Fibroblast of the aortic adventitia (primary cell): Measurements from ENCODE around the gene CD9. TPM values are rescaled to one million over a fixed set of nuclear protein-coding genes. Genes with fewer than 3 reads are reported as not detected.

Experiments
- DNase-seq: peaks from one replicate; pipeline ENCODE4 v3.0.0-alpha.2; 2010; ENCODE audit warnings: low read depth
- H3K4me3 ChIP-seq: 2 replicates; pipeline ENCODE4 v1.5.1; 2011; ENCODE audit warnings: low read depth, mild to moderate bottlenecking, control low read depth, low read length, moderate library complexity
- small RNA-seq: library from RNA; depleted of rRNA; stranded (forward); fragments of <200 nt; gene quantifications from one replicate; pipeline ENCODE3, GENCODE V24; 2012
- total RNA-seq: library from RNA; depleted of rRNA; stranded (reverse); fragments of >200 nt; gene quantifications from 2 replicates; pipeline ENCODE4 v1.2.3, GENCODE V29; 2012; ENCODE audit warnings: low replicate concordance
- TF ChIP-seq, protein P1 (sequence below): IDR thresholded peaks from 2 replicates; pipeline ENCODE4 v1.5.1; 2011; ENCODE audit warnings: mild to moderate bottlenecking, low read length, control low read depth, inconsistent platforms; ENCODE audit not compliant: insufficient read depth

CD9 gene
- total RNA-seq, 1 donor: 407 TPM

GRCh38 chr12:6282453-6282840, 82.2 kb downstream of the CD9 start:
- DNase-seq: no peak
- TF ChIP-seq, protein P1, sequence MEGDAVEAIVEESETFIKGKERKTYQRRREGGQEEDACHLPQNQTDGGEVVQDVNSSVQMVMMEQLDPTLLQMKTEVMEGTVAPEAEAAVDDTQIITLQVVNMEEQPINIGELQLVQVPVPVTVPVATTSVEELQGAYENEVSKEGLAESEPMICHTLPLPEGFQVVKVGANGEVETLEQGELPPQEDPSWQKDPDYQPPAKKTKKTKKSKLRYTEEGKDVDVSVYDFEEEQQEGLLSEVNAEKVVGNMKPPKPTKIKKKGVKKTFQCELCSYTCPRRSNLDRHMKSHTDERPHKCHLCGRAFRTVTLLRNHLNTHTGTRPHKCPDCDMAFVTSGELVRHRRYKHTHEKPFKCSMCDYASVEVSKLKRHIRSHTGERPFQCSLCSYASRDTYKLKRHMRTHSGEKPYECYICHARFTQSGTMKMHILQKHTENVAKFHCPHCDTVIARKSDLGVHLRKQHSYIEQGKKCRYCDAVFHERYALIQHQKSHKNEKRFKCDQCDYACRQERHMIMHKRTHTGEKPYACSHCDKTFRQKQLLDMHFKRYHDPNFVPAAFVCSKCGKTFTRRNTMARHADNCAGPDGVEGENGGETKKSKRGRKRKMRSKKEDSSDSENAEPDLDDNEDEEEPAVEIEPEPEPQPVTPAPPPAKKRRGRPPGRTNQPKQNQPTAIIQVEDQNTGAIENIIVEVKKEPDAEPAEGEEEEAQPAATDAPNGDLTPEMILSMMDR: no peak
- no peak overlapping the region for H3K4me3 ChIP-seq

- no peak overlapping the region for H3K4me3 ChIP-seq
- TF ChIP-seq, protein P1: no peak
- no peak for DNase-seq
Observed at GRCh38 chr12:6284273-6284672, 84.1 kb downstream of the CD9 start.

DNA sequence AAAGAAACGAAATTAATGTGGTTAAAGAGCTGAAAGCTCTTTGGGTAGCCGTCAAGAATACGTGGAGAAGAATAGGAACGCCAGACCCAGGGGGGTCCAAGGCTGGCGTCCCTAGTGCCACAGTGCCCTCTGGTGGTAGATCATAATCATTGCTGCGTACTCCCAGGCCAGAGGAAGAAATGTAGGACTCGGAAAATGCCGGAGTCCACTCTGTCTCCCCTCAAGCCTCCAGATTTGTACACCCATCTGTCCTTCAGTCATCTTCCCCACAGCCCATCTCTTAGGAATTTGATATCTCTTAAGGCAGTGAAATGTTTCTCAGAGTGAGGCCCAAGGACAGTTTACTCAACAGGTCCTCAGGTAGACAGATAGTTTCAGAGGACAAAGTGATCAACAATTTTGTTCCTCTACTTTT, 84.9 kb downstream of the CD9 start:
- TF ChIP-seq, protein P1: peak; percentile 83
- peak; percentile 86 for DNase-seq
- no peak overlapping the region for H3K4me3 ChIP-seq

DNA sequence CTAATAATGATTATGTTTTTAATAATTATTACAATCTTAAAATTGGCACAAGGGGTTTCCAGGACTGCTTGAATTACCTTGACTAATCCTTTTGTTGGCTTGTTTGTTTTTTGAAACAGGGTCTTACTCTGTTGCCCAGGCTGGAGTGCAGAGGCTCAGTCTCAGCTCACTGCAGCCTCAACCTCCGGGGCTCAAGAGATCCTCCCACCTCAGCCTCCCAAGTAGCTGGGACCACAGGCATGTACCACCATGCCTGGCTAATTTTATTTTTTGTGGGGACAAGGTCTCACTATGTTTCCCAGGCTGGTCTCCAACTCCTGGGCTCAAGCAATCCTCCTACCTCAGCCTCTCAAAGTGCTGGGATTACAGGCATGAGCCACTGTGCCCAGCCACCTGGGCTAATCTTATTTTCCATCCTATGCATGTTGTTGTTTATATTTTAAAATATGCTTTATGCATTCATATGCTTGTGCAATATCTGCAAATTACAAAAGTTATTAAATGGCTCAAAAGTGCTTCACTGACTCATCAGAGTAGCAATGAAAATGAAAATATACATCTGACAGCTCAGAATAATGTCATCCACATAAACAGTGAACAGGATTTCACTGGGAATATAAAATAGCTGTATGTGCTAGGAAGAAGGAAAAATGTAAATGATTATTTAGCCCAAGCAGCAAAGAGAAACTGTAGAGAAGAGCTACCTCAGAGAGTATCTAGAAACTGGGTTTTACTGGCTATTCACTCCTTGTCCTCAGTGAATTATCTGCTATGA, 85.5 kb downstream of the CD9 start:
- TF ChIP-seq, protein P1: no peak
- no peak overlapping the region for H3K4me3 ChIP-seq
- DNase-seq: peak; percentile 30

Small RNAs within 50 kb of the gene (small RNA-seq; reads per million reads assigned to genes)
- gene ATP5MFP5 (not detected), gene RF00019 (not detected)

Other genes with a start within 250 kb of the CD9 start
- gene VWF, start 75.7 kb upstream of the CD9 start, total RNA-seq: 1.4 and 4.5 TPM in 2 replicates
- not detected in 2 replicates for gene PLEKHG6, start 110.3 kb downstream of the CD9 start, total RNA-seq
- 146 and 207 TPM in 2 replicates for gene TNFRSF1A, start 141.7 kb downstream of the CD9 start, total RNA-seq
- under 0.01 TPM in 1 of 2 replicates, not detected in the other for gene SCNN1A, start 175.2 kb downstream of the CD9 start, total RNA-seq
- gene LTBR, start 183.8 kb downstream of the CD9 start, total RNA-seq: 71.8 and 93.7 TPM in 2 replicates
- gene CD27, start 244.6 kb downstream of the CD9 start, total RNA-seq: 0.18 TPM in 1 of 2 replicates, not detected in the other